ENCODE results near the gene AGBL2. TPM values are rescaled to one million over a fixed set of nuclear protein-coding genes. Genes with fewer than 3 reads are reported as not detected.

AGBL2 gene
- total RNA-seq, 2 donors from 2014 or later: 3.7 to 8.6 TPM

DNA sequence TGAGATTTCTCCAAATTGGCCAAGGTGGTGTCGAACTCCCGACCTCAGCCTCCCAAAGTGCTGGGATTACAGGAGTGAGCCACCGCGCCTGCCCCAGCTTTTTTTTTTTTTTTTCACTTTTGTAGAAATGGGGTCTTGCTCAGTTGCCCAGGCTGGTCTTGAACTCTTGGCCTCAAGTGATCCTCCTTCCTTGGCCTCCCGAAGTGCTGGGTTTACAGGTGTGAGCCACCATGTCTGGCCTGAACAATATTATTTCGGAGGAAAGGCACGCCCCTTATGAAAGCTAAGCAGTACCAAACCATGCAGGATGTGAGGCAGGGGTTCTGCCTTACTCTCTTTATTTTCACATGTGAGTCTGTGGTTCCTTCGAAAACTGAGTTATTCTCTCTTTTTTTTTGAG is 88.9 kb downstream of the AGBL2 start:
- Mint-ChIP-seq H3K27me3 (no peaks in the 10 kb centered on the region), H3K27ac (no peak overlapping the region), H3K4me3 (no peak overlapping the region), H3K4me1 (no peaks in the 10 kb centered on the region), H3K36me3 (ENCODE audit: low read depth) (peaks cover 98% of the 10 kb centered on the region), H3K9me3 (no peaks in the 10 kb centered on the region)
- no peak for ATAC-seq (replicated peaks)

- peaks cover 98% of the 10 kb centered on the region for H3K36me3 Mint-ChIP-seq (ENCODE audit: low read depth)
- H3K9me3 Mint-ChIP-seq: no peaks in the 10 kb centered on the region
- H3K4me3 Mint-ChIP-seq: no peak overlapping the region
- H3K27ac Mint-ChIP-seq: peak overlapping the region; percentile 30
- no peak for ATAC-seq (replicated peaks)
- no peaks in the 10 kb centered on the region for H3K27me3 Mint-ChIP-seq
- no peaks in the 10 kb centered on the region for H3K4me1 Mint-ChIP-seq
These were observed 94.3 kb downstream of the AGBL2 start for GRCh38 chr11:47620836-47621378.

- H3K4me3 Mint-ChIP-seq: no peak overlapping the region
- H3K27ac Mint-ChIP-seq: no peak overlapping the region
- no peaks in the 10 kb centered on the region for H3K4me1 Mint-ChIP-seq
- H3K27me3 Mint-ChIP-seq: no peaks in the 10 kb centered on the region
- ATAC-seq (replicated peaks): no peak
- no peaks in the 10 kb centered on the region for H3K9me3 Mint-ChIP-seq
- peaks cover 68% of the 10 kb centered on the region for H3K36me3 Mint-ChIP-seq (ENCODE audit: low read depth)
These were observed 97.8 kb downstream of the AGBL2 start for GRCh38 chr11:47617417-47617809.

DNA sequence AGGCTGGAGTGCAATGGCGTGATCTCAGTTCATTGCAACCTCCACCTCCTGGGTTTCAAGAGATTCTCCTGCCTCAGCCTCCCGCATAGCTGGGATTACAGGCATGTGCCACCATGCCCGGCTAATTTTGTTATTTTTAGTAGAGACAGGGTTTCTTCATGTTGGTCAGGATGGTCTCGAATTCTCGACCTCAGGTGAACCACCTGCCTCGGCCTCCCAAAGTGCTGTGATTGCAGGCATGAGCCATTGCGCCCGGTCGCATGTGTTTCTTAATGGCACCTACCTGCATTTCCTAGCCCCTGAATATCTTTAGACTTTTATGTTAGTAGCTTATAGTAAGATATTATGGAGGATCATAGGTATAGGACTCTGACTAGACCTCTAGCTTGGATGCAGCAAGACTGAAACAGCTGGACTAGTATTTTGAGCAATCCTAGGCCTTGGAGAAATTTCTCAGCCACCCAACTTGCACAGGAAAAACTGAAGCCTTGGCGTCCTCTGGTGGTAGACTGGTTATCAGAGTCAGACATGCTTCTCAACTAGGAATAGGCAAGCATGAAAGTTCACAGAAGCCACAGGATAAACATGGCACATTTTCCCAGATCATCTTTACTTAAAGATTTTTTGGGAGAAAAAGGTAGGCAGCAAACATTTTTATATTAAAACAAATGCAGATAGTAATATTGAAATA is 98.3 kb downstream of the AGBL2 start:
- no peak for ATAC-seq (replicated peaks)
- no peaks in the 10 kb centered on the region for H3K9me3 Mint-ChIP-seq
- peaks cover 62% of the 10 kb centered on the region for H3K36me3 Mint-ChIP-seq (ENCODE audit: low read depth)
- no peaks in the 10 kb centered on the region for H3K4me1 Mint-ChIP-seq
- no peak overlapping the region for H3K4me3 Mint-ChIP-seq
- H3K27ac Mint-ChIP-seq: no peak overlapping the region
- no peaks in the 10 kb centered on the region for H3K27me3 Mint-ChIP-seq

- H3K36me3 Mint-ChIP-seq (ENCODE audit: low read depth): peaks cover 54% of the 10 kb centered on the region
- no peaks in the 10 kb centered on the region for H3K9me3 Mint-ChIP-seq
- ATAC-seq (replicated peaks): no peak
- no peaks in the 10 kb centered on the region for H3K4me1 Mint-ChIP-seq
- no peaks in the 10 kb centered on the region for H3K27me3 Mint-ChIP-seq
- no peak overlapping the region for H3K4me3 Mint-ChIP-seq
- H3K27ac Mint-ChIP-seq: peak overlapping the region; percentile 56
These were observed 99.9 kb downstream of the AGBL2 start for GRCh38 chr11:47615249-47615648.

GRCh38 chr11:47611348-47611794 is 103.8 kb downstream of the AGBL2 start:
- Mint-ChIP-seq H3K27ac (no peak overlapping the region), H3K9me3 (no peaks in the 10 kb centered on the region), H3K4me3 (no peak overlapping the region), H3K36me3 (ENCODE audit: low read depth) (peaks cover 28% of the 10 kb centered on the region), H3K27me3 (no peaks in the 10 kb centered on the region), H3K4me1 (peaks cover 5% of the 10 kb centered on the region)
- ATAC-seq (replicated peaks): no peak

GRCh38 chr11:47609675-47610074 is 105.5 kb downstream of the AGBL2 start:
- Mint-ChIP-seq H3K27me3 (no peaks in the 10 kb centered on the region), H3K4me3 (no peak overlapping the region), H3K27ac (no peak overlapping the region), H3K36me3 (ENCODE audit: low read depth) (peaks cover 35% of the 10 kb centered on the region), H3K9me3 (no peaks in the 10 kb centered on the region), H3K4me1 (peaks cover 5% of the 10 kb centered on the region)
- no peak for ATAC-seq (replicated peaks)

Other genes starting within 250 kb of the AGBL2 start
- gene CELF1, start 162.2 kb downstream of the AGBL2 start, total RNA-seq: 100 to 1,000 TPM; 118 to 143 TPM
- 10 to 100 TPM; 17.8 to 39.1 TPM for gene PTPMT1, start 149.8 kb downstream of the AGBL2 start, total RNA-seq
- 10 to 100 TPM; 26.9 to 27.3 TPM for gene KBTBD4, start 136.4 kb downstream of the AGBL2 start, total RNA-seq
- gene NDUFS3, start 136.3 kb downstream of the AGBL2 start, total RNA-seq: 100 to 1,000 TPM in 1 of 2 donors, 10 to 100 TPM in 1; 90.3 to 167 TPM
- gene FAM180B, start 128.7 kb downstream of the AGBL2 start, total RNA-seq: not detected
- 1 to 10 TPM in 1 of 2 donors, under 1 TPM in 1; 0.28 to 1.4 TPM for gene C1QTNF4, start 121.0 kb downstream of the AGBL2 start, total RNA-seq
- gene MTCH2, start 72.8 kb downstream of the AGBL2 start, total RNA-seq: 100 to 1,000 TPM in 1 of 2 donors, 10 to 100 TPM in 1; 91.2 to 173 TPM
- gene FNBP4, start 52.0 kb upstream of the AGBL2 start, total RNA-seq: 100 to 1,000 TPM; 114 to 142 TPM
- gene NUP160, start 133.0 kb upstream of the AGBL2 start, total RNA-seq: 10 to 100 TPM; 61.9 to 77.7 TPM